COLO668 (cell line): ENCODE measurements around the gene CDK12.

Experiments
- DNase-seq: peaks from one replicate; lab custom pipeline; 2025; ENCODE audit not compliant: unreplicated experiment; lab: John Stamatoyannopoulos, UW

Gene CDK12

GRCh38 chr17:39548494-39549225 is 87.4 kb downstream of the CDK12 start:
- DNase-seq, result no peak

- no peak for DNase-seq
Measured at GRCh38 chr17:39549747-39550573, 88.7 kb downstream of the CDK12 start.

- DNase-seq, result no peak
Measured at GRCh38 chr17:39551879-39552278, 90.6 kb downstream of the CDK12 start.

GRCh38 chr17:39553341-39553945 is 92.2 kb downstream of the CDK12 start:
- no peak for DNase-seq

- no peak for DNase-seq
Measured at GRCh38 chr17:39555368-39555767, 94.1 kb downstream of the CDK12 start.

- DNase-seq, result peak; percentile 1
Measured at GRCh38 chr17:39556423-39556822, 95.1 kb downstream of the CDK12 start.

- no peak for DNase-seq
Measured at GRCh38 chr17:39562395-39562794, 101.1 kb downstream of the CDK12 start.

GRCh38 chr17:39562976-39563375 is 101.7 kb downstream of the CDK12 start:
- DNase-seq, result no peak

GRCh38 chr17:39563476-39563875 is 102.2 kb downstream of the CDK12 start:
- DNase-seq, result no peak

GRCh38 chr17:39564211-39564848 is 103.0 kb downstream of the CDK12 start:
- no peak for DNase-seq

GRCh38 chr17:39566094-39566850 is 105.0 kb downstream of the CDK12 start:
- DNase-seq, result no peak

GRCh38 chr17:39568702-39569101 is 107.4 kb downstream of the CDK12 start:
- no peak for DNase-seq

- no peak for DNase-seq
Measured at GRCh38 chr17:39569126-39569525, 107.8 kb downstream of the CDK12 start.

- DNase-seq, result no peak
Measured at GRCh38 chr17:39572121-39572520, 110.8 kb downstream of the CDK12 start.

GRCh38 chr17:39573447-39574298 is 112.4 kb downstream of the CDK12 start:
- DNase-seq, result peak; percentile 62

- peak; percentile 11 for DNase-seq
Measured at GRCh38 chr17:39576187-39576586, 114.9 kb downstream of the CDK12 start.

GRCh38 chr17:39578272-39578671 is 117.0 kb downstream of the CDK12 start:
- no peak for DNase-seq

- no peak for DNase-seq
Measured at GRCh38 chr17:39579318-39580081, 118.2 kb downstream of the CDK12 start.

- no peak for DNase-seq
Measured at GRCh38 chr17:39580082-39580468, 118.8 kb downstream of the CDK12 start.
